Activated CD4-positive, alpha-beta memory T cell treated with anti-CD3 and anti-CD28 coated beads for 36 hours (primary cell): ENCODE measurements around the gene RANGAP1. TPM values are rescaled to one million over a fixed set of nuclear protein-coding genes. Genes with fewer than 3 reads are reported as not detected.
"Not testable (repeated sequence)": the region's sequence is repeated elsewhere in the genome, so short reads cannot be mapped to it uniquely, and the experiment has no call there.

Experiments
- CTCF ChIA-PET: fragments of 350-600 bp; sonication (Branson Sonifier 250); formaldehyde crosslinking; loops from one replicate; lab custom pipeline; 2021; ENCODE audit warnings: antibody characterized with exemption, inconsistent platforms; lab: Charles Lee
- POLR2A ChIA-PET: fragments of 350-600 bp; sonication (Branson Sonifier 250); formaldehyde crosslinking; loops from one replicate; lab custom pipeline; 2021; ENCODE audit warnings: antibody characterized with exemption; lab: Charles Lee
- DNase-seq: peaks from one replicate; pipeline ENCODE4 v3.0.0-alpha.2; 2020
- H3K27ac Mint-ChIP-seq: one replicate; pipeline ENCODE4 v1.8.0; 2021; ENCODE audit warnings: mixed read lengths
- H3K27me3 Mint-ChIP-seq: one replicate; pipeline ENCODE4 v1.8.0; 2021; ENCODE audit warnings: mixed read lengths
- H3K36me3 Mint-ChIP-seq: one replicate; pipeline ENCODE4 v1.8.0; 2021; ENCODE audit warnings: mixed read lengths
- H3K4me1 Mint-ChIP-seq: one replicate; pipeline ENCODE4 v1.8.0; 2021; ENCODE audit warnings: low read depth, mixed read lengths
- H3K4me3 Mint-ChIP-seq: one replicate; pipeline ENCODE4 v1.8.0; 2021; ENCODE audit warnings: mild to moderate bottlenecking, mixed read lengths
- H3K9me3 Mint-ChIP-seq: one replicate; pipeline ENCODE4 v1.8.0; 2021; ENCODE audit warnings: mixed read lengths
- intact Hi-C: fragments of 100-400 bp; cut with micrococcal nuclease; formaldehyde crosslinking; loops from one replicate; pipeline ENCODE4 v1.15.1; 2023
- total RNA-seq, 2 experiments: library from RNA; stranded (reverse); gene quantifications; one replicate each; pipeline ENCODE4 v1.2.3, GENCODE V29; 2021

RANGAP1 gene
- total RNA-seq, 2 experiments from 2014 or later, result 154 to 156 TPM

DNA sequence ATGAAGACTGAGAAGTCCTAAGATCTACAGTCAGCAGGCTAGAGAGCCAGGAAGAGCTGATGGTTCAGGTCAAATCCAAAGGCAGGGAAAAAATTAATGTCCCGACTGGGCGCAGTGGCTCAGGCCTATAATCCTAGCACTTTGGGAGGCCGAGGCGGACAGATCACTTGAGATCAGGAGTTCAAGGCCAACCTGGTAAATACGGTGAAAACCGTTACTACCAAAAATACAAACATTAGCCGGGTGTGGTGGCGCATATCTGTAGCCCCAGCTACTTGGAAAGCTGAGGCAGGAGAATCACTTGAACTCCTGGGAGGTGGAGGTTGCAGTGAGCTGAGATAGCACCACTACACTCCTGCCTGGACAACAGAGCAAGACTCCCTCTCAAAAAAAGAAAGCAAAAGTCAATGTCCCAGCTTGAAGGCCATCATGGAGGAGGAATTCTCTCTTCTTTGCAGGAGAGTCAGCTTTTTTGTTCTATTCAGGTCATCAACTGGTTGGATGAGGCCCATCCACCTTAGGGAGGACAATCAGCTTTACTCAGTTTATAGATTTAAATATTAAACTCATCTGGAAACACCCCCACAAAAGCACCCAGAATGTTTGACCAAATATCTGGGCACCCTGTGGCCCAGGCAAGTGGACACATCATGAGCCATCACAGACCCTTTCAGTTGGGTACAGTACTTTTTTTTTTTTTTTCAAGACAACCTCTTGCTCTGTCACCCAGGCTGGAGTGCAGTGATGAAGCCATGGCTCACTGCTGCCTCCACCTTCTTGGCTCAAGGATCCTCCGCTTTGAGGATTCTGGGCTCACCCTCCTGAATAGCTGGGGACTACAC is 11.1 kb upstream of the RANGAP1 start:
- ChIA-PET POLR2A (no interaction called here), CTCF (no interaction called here)
- Mint-ChIP-seq H3K9me3 (no peaks in the 10 kb centered on the region), H3K27ac (no peak overlapping the region), H3K4me3 (no peak overlapping the region), H3K27me3 (no peaks in the 10 kb centered on the region), H3K36me3 (no peaks in the 10 kb centered on the region), H3K4me1 (peaks cover 6% of the 10 kb centered on the region)
- intact Hi-C loops, result no loop called here
- DNase-seq, result no peak

DNA sequence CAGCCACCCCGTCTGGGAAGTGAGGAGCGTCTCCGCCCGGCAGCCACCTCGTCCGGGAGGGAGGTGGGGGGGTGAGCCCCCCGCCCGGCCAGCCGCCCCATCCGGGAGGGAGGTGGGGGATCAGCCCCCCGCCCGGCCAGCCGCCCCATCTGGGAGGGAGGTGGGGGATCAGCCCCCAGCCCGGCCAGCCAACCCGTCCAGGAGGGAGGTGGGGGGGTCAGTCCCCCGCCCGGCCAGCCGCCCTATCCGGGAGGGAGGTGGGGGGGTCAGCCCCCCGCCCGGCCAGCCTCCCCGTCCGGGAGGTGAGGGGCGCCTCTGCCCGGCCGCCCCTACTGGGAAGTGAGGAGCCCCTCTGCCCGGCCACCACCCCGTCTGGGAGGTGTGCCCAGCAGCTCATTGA is 8.8 kb upstream of the RANGAP1 start:
- not testable (repeated sequence) for H3K4me3 Mint-ChIP-seq, H3K36me3 Mint-ChIP-seq

GRCh38 chr22:41290262-41291221 is 4.6 kb upstream of the RANGAP1 start:
- DNase-seq, result no peak
- Mint-ChIP-seq H3K9me3 (no peaks in the 10 kb centered on the region), H3K27ac (no peak overlapping the region), H3K4me3 (no peak overlapping the region), H3K27me3 (no peaks in the 10 kb centered on the region), H3K4me1 (peaks cover 8% of the 10 kb centered on the region), H3K36me3 (no peaks in the 10 kb centered on the region)
- intact Hi-C loops, result no loop called here
- ChIA-PET POLR2A (no interaction called here), CTCF (interaction anchor here (0.6 kb wide), 1 partner anchor 29 kb away, joined by 3 read pairs; no protein-coding TSS in a partner anchor)

More for the DNA sequence above, 8.8 kb upstream of the RANGAP1 start:
- DNase-seq, CTCF ChIA-PET, intact Hi-C loops, H3K4me1 Mint-ChIP-seq, POLR2A ChIA-PET, H3K27me3 Mint-ChIP-seq, H3K27ac Mint-ChIP-seq, H3K9me3 Mint-ChIP-seq: not testable (repeated sequence)

DNA sequence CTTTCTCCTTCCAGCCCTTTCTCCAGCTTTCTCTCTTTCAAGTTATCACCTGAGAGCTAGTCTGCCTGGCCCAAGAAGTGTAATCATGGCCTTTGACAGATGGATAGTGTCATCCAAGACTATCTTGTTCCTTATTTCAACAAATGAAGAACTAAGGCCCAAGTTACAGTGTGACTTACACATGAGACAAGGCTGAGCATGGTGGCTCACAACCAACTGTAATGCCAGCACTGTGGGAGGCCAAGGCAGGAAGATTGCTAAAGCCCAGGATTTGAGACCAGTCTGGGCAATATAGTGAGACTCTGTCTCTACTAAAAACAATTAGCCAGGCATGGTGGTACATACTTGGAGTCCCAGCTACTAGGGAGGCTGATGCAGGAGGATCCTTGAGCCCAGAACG is 3.7 kb upstream of the RANGAP1 start:
- H3K36me3 Mint-ChIP-seq, result peaks cover 6% of the 10 kb centered on the region
- CTCF ChIA-PET, result no interaction called here
- intact Hi-C loops, result loop anchor here (5.0 to 10.0 kb wide), 4 partner anchors 82 to 565 kb away; partner anchors contain the start of genes DESI1, L3MBTL2, ST13 and XPNPEP3
- no peaks in the 10 kb centered on the region for H3K9me3 Mint-ChIP-seq
- H3K4me3 Mint-ChIP-seq, result no peak overlapping the region
- no peaks in the 10 kb centered on the region for H3K27me3 Mint-ChIP-seq
- POLR2A ChIA-PET, result no interaction called here
- no peak for DNase-seq
- H3K27ac Mint-ChIP-seq, result no peak overlapping the region
- peaks cover 8% of the 10 kb centered on the region for H3K4me1 Mint-ChIP-seq

GRCh38 chr22:41288245-41288946 is 2.4 kb upstream of the RANGAP1 start:
- ChIA-PET CTCF (interaction anchor here (1.0 to 3.6 kb wide), 2 partner anchors 13 to 16 kb away, joined by 4 to 24 read pairs; partner anchors contain the start of gene ZC3H7B), POLR2A (interaction anchor here (0.6 to 1.2 kb wide), 2 partner anchors 10 to 13 kb away, joined by 4 read pairs; partner anchors contain the start of gene ZC3H7B)
- H3K4me1 Mint-ChIP-seq, result peaks cover 14% of the 10 kb centered on the region
- no peaks in the 10 kb centered on the region for H3K9me3 Mint-ChIP-seq
- intact Hi-C loops, result loop anchor here (5.0 to 10.0 kb wide), 4 partner anchors 81 to 566 kb away; partner anchors contain the start of genes DESI1, L3MBTL2, ST13 and XPNPEP3
- H3K4me3 Mint-ChIP-seq, result peak overlapping the region; percentile 14
- peak overlapping the region; percentile 50 for H3K27ac Mint-ChIP-seq
- DNase-seq, result no peak
- H3K36me3 Mint-ChIP-seq, result peaks cover 14% of the 10 kb centered on the region
- H3K27me3 Mint-ChIP-seq, result no peaks in the 10 kb centered on the region

GRCh38 chr22:41286639-41287091 is 678 bp upstream of the RANGAP1 start:
- H3K27ac Mint-ChIP-seq, result peak overlapping the region; percentile 99
- ChIA-PET POLR2A (interaction anchor here (0.7 to 2.1 kb wide), 9 partner anchors 15 to 335 kb away, joined by 3 to 33 read pairs (median 5); partner anchors contain the start of genes ACO2, DESI1, PHF5A and PMM1), CTCF (interaction anchor here (0.7 to 3.6 kb wide), 2 partner anchors 15 to 182 kb away, joined by 3 to 24 read pairs; partner anchors contain the start of genes ACO2, PHF5A and ZC3H7B)
- H3K9me3 Mint-ChIP-seq, result no peaks in the 10 kb centered on the region
- H3K27me3 Mint-ChIP-seq, result no peaks in the 10 kb centered on the region
- H3K4me3 Mint-ChIP-seq, result peak overlapping the region; percentile 98
- DNase-seq, result peak; percentile 77
- intact Hi-C loops, result loop anchor here (1.0 to 10.0 kb wide), 9 partner anchors 15 to 568 kb away; partner anchors contain the start of genes ACO2, DESI1, L3MBTL2 and PHF5A
- H3K4me1 Mint-ChIP-seq, result peaks cover 22% of the 10 kb centered on the region
- H3K36me3 Mint-ChIP-seq, result peaks cover 22% of the 10 kb centered on the region

- CTCF ChIA-PET, result interaction anchor here (3.6 kb wide), 1 partner anchor 16 kb away, joined by 24 read pairs; the partner anchor contains the start of gene ZC3H7B
- POLR2A ChIA-PET, result interaction anchor here (0.9 to 2.1 kb wide), 7 partner anchors 17 to 334 kb away, joined by 4 to 33 read pairs (median 6); partner anchors contain the start of genes ACO2, PHF5A, PMM1 and RBX1
- peaks cover 30% of the 10 kb centered on the region for H3K36me3 Mint-ChIP-seq
These were observed 557 bp downstream of the RANGAP1 start for GRCh38 chr22:41285441-41285819.

DNA sequence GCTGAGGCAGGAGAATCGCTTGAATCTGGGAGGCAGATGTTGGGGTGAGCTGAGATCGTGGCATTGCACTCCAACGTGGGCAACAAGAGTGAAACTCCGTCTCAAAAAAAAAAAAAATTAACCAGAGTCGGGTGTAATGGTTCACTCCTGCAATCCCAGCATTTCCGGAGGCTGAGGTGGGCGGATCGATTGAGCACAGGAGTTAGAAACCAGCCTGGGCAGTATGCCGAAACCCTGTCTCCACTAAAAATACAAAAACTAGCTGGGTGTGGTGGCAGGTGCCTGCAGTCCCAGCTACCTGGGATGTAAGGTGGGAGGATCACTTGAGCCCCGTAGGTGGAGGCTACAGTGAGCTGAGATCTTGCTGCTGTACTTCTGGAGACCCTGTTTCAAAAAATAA is 1.5 kb downstream of the RANGAP1 start:
- H3K27me3 Mint-ChIP-seq, result no peaks in the 10 kb centered on the region
- CTCF ChIA-PET, result interaction anchor here (1.1 to 3.6 kb wide), 2 partner anchors 17 to 47 kb away, joined by 4 to 24 read pairs; partner anchors contain the start of gene ZC3H7B
- DNase-seq, result no peak
- H3K36me3 Mint-ChIP-seq, result peaks cover 35% of the 10 kb centered on the region
- peak overlapping the region; percentile 99 for H3K27ac Mint-ChIP-seq
- POLR2A ChIA-PET, result no interaction called here
- intact Hi-C loops, result loop anchor here (10.0 kb wide), 1 partner anchor 570 kb away; no protein-coding TSS in a partner anchor
- peak overlapping the region; percentile 98 for H3K4me3 Mint-ChIP-seq
- H3K9me3 Mint-ChIP-seq, result no peaks in the 10 kb centered on the region
- peaks cover 27% of the 10 kb centered on the region for H3K4me1 Mint-ChIP-seq

More at GRCh38 chr22:41285441-41285819, 557 bp downstream of the RANGAP1 start:
- Mint-ChIP-seq H3K27ac (peak overlapping the region; percentile 99), H3K4me3 (peak overlapping the region; percentile 98), H3K27me3 (no peaks in the 10 kb centered on the region), H3K9me3 (no peaks in the 10 kb centered on the region), H3K4me1 (peaks cover 27% of the 10 kb centered on the region)
- intact Hi-C loops, result loop anchor here (1.0 to 10.0 kb wide), 5 partner anchors 78 to 569 kb away; partner anchors contain the start of genes DESI1, L3MBTL2, ST13 and XPNPEP3
- peak; percentile 95 for DNase-seq

GRCh38 chr22:41280854-41281253 is 5.1 kb downstream of the RANGAP1 start:
- no peaks in the 10 kb centered on the region for H3K27me3 Mint-ChIP-seq
- ChIA-PET POLR2A (interaction anchor here (1.0 kb wide), 1 partner anchor 10 kb away, joined by 3 read pairs; no protein-coding TSS in a partner anchor), CTCF (interaction anchor here (1.5 to 2.3 kb wide), 2 partner anchors 21 to 43 kb away, joined by 3 to 5 read pairs; partner anchors contain the start of gene ZC3H7B)
- H3K4me1 Mint-ChIP-seq, result peaks cover 22% of the 10 kb centered on the region
- H3K36me3 Mint-ChIP-seq, result peaks cover 58% of the 10 kb centered on the region
- intact Hi-C loops, result loop anchor here (10.0 kb wide), 1 partner anchor 574 kb away; no protein-coding TSS in a partner anchor
- H3K27ac Mint-ChIP-seq, result peak overlapping the region; percentile 38
- no peak overlapping the region for H3K4me3 Mint-ChIP-seq
- DNase-seq, result no peak
- no peaks in the 10 kb centered on the region for H3K9me3 Mint-ChIP-seq

DNA sequence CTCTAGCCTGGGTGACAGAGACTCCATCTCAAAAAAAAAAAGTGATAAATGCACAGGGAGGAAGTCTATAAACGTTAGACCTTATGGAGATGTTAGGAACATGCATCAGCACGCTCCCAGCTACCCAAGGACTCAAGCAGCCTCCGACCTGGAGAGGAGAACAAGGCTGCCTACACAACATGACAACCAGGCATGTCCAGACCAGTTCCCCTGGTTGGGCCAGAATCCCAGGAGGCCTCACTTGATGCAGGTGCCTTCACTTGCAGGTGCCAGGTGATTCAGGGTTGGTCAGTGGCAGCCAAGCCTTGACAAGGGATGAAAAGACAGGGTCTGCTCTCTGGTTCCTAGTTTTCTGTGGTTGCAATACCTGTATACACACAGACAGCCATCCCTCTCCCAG is 5.9 kb downstream of the RANGAP1 start:
- Mint-ChIP-seq H3K27ac (no peak overlapping the region), H3K9me3 (no peaks in the 10 kb centered on the region), H3K36me3 (peaks cover 58% of the 10 kb centered on the region), H3K27me3 (no peaks in the 10 kb centered on the region), H3K4me1 (peaks cover 22% of the 10 kb centered on the region), H3K4me3 (no peak overlapping the region)
- intact Hi-C loops, result loop anchor here (10.0 kb wide), 1 partner anchor 575 kb away; no protein-coding TSS in a partner anchor
- CTCF ChIA-PET, result interaction anchor here (1.5 to 2.3 kb wide), 2 partner anchors 21 to 42 kb away, joined by 3 to 5 read pairs; partner anchors contain the start of gene ZC3H7B
- no peak for DNase-seq
- POLR2A ChIA-PET, result interaction anchor here (1.0 kb wide), 1 partner anchor 9 kb away, joined by 3 read pairs; no protein-coding TSS in a partner anchor
